Body of pancreas (tissue), 4 donors: Measurements from ENCODE around the gene AGMO.

Experiments
- CTCF ChIP-seq, 7 experiments: fragments of 450-650 bp in 4 of 7; fragments of 200-600 bp in 3 of 7; sonication (generic) in 3 of 7; IDR thresholded peaks; one replicate each; pipeline ENCODE4 v1.5.1; 2016 to 2019; ENCODE audit warnings: antibody characterized with exemption in 7 of 7
- POLR2A ChIP-seq, 3 donors: fragments of 450-650 bp; IDR thresholded peaks; one replicate each; pipeline ENCODE4 v1.6.1; 2016; ENCODE audit warnings: antibody characterized with exemption in 3 of 3, mild to moderate bottlenecking in 2 of 3

- no peak for TF ChIP-seq CTCF (IDR thresholded peaks at IDR 0.05)
- no peak for TF ChIP-seq POLR2A (IDR thresholded peaks at IDR 0.05)
Observed at GRCh38 chr7:15610503-15610902, 48.7 kb upstream of the AGMO start.
